DMS53 treated with DMSO at 0.1 percent for 48 hours (cell line): ENCODE measurements around the gene METRNL.
"Not testable (repeated sequence)": the region's sequence is repeated elsewhere in the genome, so short reads cannot be mapped to it uniquely, and the experiment has no call there.

Experiments
- DNase-seq: peaks from one replicate; lab custom pipeline; 2025; ENCODE audit not compliant: unreplicated experiment; lab: John Stamatoyannopoulos, UW

Gene METRNL

DNA sequence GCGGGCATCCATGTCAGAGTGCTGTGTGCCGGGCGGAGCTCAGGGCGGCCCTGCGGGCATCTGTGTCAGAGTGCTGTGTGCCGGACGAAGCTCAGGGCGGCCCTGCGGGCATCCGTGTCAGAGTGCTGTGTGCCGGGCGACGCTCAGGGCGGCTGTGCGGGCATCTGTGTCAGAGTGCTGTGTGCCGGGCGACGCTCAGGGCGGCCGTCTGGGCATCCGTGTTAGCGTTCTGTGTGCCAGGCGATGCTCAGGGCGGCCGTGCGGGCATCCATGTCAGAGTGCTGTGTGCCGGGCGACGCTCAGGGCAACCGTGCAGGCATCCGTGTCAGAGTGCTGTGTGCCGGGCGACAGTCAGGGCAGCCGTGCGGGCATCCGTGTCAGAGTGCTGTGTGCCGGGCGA, 55.0 kb downstream of the METRNL start:
- DNase-seq = not testable (repeated sequence)

DNA sequence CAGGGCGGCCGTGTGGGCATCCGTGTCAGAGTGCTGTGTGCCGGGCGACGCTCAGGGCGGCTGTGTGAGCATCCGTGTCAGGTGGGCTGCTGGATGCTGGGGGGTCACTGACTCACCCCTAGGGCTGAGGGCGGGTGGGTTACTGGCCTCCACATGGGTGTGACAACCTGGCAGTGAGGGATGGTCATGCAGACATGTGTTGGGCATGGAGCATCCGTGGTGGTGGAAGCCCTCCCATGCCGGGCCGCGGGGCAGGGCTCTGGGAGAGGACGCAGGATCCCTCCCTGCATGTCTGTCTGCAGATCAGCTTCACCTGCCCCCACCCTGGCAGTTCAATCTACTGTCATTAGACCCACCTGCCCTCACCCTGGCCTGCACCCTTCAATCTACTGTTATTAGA, 56.3 kb downstream of the METRNL start:
- no peak for DNase-seq

DNA sequence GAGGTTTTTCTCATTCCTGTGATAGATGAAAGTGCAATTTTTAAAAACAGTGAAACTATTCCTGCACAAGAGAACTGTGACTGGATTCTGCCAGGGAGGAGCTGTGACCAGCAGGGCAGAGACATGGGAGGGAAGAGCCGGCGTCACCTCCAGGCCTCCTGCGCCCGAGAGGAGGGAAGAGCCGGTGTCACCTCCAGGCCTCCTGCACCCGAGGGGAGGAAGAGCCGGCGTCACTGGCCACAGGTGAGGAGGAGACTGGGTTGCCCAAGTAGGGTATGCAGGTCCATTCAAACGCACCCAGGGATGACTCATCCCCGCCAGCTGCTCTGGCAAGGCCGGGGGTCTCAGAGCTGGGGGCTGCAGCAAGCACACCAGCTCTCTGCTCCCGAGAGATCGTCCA, 56.7 kb downstream of the METRNL start:
- DNase-seq = no peak

DNA sequence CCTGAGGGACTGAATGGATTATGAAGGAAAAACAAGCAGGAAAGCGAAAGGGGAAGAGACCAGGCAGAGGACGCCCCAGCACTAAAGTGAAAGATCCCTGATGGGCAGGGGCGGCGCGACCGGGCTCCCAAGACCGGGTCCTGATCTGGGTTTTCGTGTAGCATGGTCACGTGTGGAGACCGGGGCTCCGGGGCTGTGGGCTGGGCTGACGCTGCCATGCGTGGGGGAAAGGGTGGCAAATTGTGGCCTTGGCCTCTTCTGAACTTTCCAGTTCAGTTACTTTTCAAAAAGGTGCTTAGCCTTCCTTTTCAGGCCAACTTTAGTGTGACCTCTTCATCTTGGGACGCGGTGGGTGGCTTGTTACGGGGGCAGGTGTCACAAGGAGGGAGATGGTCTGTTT, 57.5 kb downstream of the METRNL start:
- DNase-seq = no peak

DNA sequence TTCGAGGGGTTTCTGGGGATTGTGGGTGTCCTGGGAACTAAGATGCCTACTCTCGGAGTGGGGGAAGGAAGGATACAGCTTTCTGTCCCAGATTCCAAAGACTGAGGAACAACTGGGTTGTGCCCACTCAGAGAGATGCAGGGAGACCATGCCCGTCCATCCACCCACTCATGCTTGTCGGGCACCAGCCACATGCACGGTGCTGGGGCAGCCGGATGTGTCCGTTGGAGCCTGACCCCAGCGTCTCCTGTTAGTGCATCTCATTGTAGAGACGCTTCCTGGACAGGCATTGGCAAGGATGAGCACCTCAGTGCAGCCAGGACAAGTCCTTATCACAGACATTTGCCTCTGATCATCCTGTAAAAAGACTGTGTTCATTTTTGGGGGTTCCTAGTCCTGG, 58.1 kb downstream of the METRNL start:
- DNase-seq = no peak

DNA sequence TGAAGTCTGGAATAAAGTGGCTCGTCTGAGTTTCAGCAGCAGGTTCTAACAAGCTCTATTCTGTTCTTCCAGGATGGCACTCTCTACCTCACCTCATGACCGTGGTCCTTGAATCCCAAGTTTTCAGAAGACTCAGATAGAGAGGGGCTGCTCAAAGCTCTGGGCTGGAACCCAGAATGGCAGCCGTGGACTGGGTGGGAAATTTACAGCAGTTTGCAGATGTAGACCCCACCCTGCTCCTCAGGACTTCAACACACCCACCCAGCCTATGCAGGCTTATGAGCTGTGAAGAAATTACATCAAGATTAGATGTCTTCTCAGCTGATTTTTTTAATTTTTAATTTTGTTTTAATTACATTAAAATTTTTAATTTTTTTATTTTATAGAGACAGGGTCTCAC, 59.4 kb downstream of the METRNL start:
- no peak for DNase-seq

DNA sequence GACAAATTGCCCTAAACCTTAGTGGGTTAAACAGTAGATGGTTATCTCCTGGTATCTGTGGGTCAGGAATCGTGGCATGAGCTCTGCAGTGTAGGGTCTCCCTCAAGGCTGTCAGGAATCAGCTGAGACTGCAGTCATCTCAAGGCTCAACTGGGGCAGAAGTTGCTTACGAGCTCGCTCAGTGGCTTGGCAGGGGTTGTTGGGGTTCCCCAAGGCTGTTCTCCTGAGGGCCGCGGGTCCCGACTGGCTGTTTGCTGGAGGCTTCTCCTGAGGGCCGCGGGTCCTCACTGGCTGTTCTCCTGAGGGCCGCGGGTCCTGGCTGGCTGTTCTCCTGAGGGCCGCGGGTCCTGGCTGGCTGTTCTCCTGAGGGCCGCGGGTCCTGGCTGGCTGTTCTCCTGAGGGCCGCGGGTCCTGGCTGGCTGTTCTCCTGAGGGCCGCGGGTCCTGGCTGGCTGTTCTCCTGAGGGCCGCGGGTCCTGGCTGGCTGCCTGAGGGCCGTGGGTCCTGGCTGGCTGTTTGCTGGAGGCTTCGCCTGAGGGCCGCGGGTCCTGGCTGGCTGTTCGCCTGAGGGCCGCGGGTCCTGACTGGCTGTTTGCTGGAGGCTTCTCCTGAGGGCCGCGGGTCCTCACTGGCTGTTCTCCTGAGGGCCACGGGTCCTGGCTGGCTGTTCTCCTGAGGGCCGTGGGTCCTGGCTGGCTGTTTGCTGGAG, 60.3 kb downstream of the METRNL start:
- DNase-seq = not testable (repeated sequence)

DNA sequence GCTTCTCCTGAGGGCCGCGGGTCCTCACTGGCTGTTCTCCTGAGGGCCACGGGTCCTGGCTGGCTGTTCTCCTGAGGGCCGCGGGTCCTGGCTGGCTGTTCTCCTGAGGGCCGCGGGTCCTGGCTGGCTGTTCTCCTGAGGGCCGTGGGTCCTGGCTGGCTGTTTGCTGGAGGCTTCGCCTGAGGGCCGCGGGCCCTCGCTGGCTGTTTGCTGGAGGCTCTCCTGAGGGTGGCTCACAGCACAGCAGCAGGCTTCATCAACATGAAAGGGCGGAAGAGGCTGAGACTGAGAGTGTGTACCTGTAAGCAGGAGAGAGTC, 60.8 kb downstream of the METRNL start:
- not testable (repeated sequence) for DNase-seq

DNA sequence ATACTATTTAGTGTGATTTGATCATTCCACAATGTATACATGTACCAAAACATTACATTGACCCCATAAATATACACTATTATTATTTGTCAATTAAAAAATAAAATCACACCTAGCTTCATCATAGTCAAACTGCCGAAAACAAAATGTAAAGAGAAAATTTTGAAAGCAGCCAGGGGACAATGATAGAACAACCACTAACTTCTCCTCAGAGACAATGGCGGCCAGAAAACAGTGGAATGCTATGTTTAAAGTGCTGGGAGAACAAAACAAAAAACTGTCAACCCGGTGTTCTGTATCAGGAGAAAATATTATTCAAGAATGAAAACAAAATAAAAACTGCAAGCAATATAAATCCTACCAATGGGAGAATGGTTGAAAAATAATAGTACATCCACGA, 63.2 kb downstream of the METRNL start:
- no peak for DNase-seq

DNA sequence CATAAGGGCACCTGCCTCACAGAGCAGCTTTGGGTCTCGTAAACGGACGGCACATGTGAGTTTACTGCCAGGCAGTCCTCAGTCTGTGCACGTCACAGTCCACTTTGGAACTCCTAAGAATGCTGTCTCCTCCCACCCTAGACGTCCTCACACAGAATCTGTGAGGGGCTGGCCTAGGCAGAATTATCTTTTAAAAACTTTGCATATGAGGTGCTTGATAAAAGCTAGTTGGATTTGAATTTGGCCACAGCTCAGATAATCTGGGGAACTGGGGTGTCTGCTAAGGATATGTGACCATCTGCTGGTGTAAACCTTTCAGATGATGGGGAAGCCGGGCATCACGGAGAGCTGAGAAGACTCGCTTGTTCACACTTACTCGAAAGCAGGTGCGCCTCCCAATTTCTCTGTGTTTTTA, 64.4 kb downstream of the METRNL start:
- DNase-seq = no peak
